AG04450 (cell line): Measurements from ENCODE around the gene GNS. TPM values are rescaled to one million over a fixed set of nuclear protein-coding genes. Genes with fewer than 3 reads are reported as not detected.

Experiments used
- CTCF ChIA-PET: fragments of 300-600, 350-600 bp; formaldehyde crosslinking; extraction: SDS; loops from one replicate; lab custom pipeline; 2022; ENCODE audit warnings: antibody characterized with exemption, inconsistent platforms; lab: Charles Lee
- POLR2A ChIA-PET: fragments of 350-600 bp; formaldehyde crosslinking; extraction: SDS; loops from one replicate; lab custom pipeline; 2021; ENCODE audit warnings: antibody characterized with exemption, inconsistent platforms; lab: Yijun Ruan, JAX
- DNase-seq: peaks from one replicate; pipeline ENCODE4 v3.0.0-alpha.2; 2011; ENCODE audit warnings: low read depth, low spot score
- H3K27ac ChIP-seq: one replicate; pipeline ENCODE4 v1.5.1; 2012; ENCODE audit warnings: low read depth, low read length, control low read depth
- H3K27me3 ChIP-seq: one replicate; pipeline ENCODE4 v1.6.0; 2012; ENCODE audit warnings: low read length; ENCODE audit not compliant: control insufficient read depth, insufficient read depth
- H3K4me3 ChIP-seq: 2 replicates; pipeline ENCODE4 v1.5.1; 2011; ENCODE audit warnings: mild to moderate bottlenecking, low read depth, low read length, control low read depth
- H3K9me3 ChIP-seq: 2 replicates; pipeline ENCODE4 v1.5.1; 2012; ENCODE audit warnings: low read length; ENCODE audit not compliant: control insufficient read depth, insufficient read depth
- CTCF ChIP-seq: IDR thresholded peaks from 2 replicates; pipeline ENCODE4 v1.5.1; 2011; ENCODE audit warnings: low read depth, low read length, control low read depth, inconsistent platforms
- polyA plus RNA-seq: library from polyadenylated mRNA; depleted of rRNA; stranded (reverse); fragments of >200 nt; gene quantifications from 2 replicates; pipeline ENCODE4 v1.2.3, GENCODE V29; 2011

GNS gene
- polyA plus RNA-seq, 1 experiment = 212 TPM

DNA sequence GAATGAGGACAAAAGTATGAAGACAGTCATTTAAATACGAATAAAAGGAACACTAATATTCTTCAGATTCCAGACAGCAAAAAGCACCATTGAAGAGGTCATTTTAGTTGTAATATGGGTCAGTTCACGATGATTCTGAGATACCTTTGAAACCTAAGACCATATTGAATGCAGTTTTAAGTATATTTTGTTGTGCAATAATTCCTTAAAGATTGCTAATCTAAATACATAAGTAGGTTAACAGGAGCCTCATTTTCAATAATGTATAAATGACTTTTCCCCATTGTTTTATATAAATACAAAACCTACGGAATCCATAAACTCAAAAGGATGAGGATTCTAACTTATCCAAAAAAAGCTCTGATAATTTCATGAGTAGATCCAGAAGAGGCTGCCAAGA is 5.8 kb downstream of the GNS start:
- no peak for TF ChIP-seq CTCF
- CTCF ChIA-PET = interaction anchor here (0.6 kb wide), 1 partner anchor 50 kb away, joined by 3 read pairs; no protein-coding TSS in a partner anchor
- Histone ChIP-seq H3K9me3 (no peaks in the 10 kb centered on the region), H3K27ac (no peak overlapping the region), H3K27me3 (no peaks in the 10 kb centered on the region), H3K4me3 (no peak overlapping the region)
- POLR2A ChIA-PET = no interaction called here
- DNase-seq = no peak

- no peak for DNase-seq
- no peaks in the 10 kb centered on the region for H3K9me3 ChIP-seq
- no peak overlapping the region for H3K4me3 ChIP-seq
- TF ChIP-seq CTCF = no peak
- no peaks in the 10 kb centered on the region for H3K27me3 ChIP-seq
- CTCF ChIA-PET = interaction anchor here (0.6 kb wide), 1 partner anchor 43 kb away, joined by 4 read pairs; no protein-coding TSS in a partner anchor
- no peak overlapping the region for H3K27ac ChIP-seq
- POLR2A ChIA-PET = no interaction called here
Measured at GRCh38 chr12:64752833-64753238, 6.4 kb downstream of the GNS start.

DNA sequence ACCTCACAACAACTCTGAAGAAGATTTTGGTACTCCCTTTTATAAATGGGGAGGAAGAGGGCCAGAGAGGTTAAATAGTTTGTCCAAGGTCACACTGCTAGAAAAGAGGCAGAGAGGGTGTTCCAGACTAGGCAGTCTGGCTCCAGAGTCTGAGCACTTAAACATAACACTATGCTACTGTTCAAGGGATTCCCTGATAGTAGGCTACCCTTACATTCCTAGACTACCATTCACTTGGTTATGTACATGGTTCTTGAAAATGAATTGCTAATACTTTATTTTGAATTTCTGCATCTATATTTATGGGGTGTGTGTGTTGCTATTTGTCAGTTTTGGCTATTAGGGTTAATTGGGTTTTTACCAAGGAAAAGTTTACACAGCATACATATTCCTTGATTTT is 7.2 kb downstream of the GNS start:
- DNase-seq = no peak
- no peaks in the 10 kb centered on the region for H3K27me3 ChIP-seq
- no peak for TF ChIP-seq CTCF
- no peaks in the 10 kb centered on the region for H3K9me3 ChIP-seq
- POLR2A ChIA-PET = no interaction called here
- H3K4me3 ChIP-seq = no peak overlapping the region
- no peak overlapping the region for H3K27ac ChIP-seq
- CTCF ChIA-PET = interaction anchor here (0.6 kb wide), 1 partner anchor 26 kb away, joined by 4 read pairs; no protein-coding TSS in a partner anchor

GRCh38 chr12:64749461-64750200 is 9.6 kb downstream of the GNS start:
- TF ChIP-seq CTCF = no peak
- H3K9me3 ChIP-seq = no peaks in the 10 kb centered on the region
- H3K4me3 ChIP-seq = no peak overlapping the region
- ChIA-PET POLR2A (no interaction called here), CTCF (interaction anchor here (1.1 kb wide), 1 partner anchor 200 kb away, joined by 4 read pairs; no protein-coding TSS in a partner anchor)
- no peaks in the 10 kb centered on the region for H3K27me3 ChIP-seq
- H3K27ac ChIP-seq = no peak overlapping the region
- DNase-seq = no peak

GRCh38 chr12:64747695-64748094 is 11.5 kb downstream of the GNS start:
- CTCF ChIA-PET = no interaction called here
- POLR2A ChIA-PET = no interaction called here

More at GRCh38 chr12:64747695-64748094, 11.5 kb downstream of the GNS start:
- no peak for TF ChIP-seq CTCF
- DNase-seq = no peak
- no peaks in the 10 kb centered on the region for H3K9me3 ChIP-seq
- H3K4me3 ChIP-seq = no peak overlapping the region
- H3K27me3 ChIP-seq = no peaks in the 10 kb centered on the region
- H3K27ac ChIP-seq = no peak overlapping the region
